Measurements from ENCODE around the gene RRP9.

The RRP9 gene

DNA sequence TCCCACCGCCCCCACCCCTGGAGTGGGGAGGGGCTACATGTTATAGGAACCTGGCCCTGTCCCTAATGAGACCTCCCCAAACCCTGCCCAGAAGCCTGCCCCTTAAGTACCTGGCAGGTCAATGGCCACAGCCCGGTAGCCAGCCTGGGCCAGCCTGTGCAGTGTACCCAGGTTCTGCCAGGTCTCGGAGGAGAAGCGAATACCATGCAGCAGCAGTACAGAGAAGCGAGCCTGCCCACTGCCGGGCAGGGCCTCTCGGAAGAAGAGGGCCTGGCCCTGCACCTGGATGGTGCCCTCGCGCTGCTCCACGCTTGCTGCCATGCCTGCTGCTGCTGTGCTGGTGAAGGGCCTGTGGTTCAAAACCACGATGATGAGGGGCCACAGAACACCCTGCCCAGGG lies 29.6 kb upstream of the RRP9 start:
- no peak for DNase-seq (ENCODE audit: low read depth)

DNA sequence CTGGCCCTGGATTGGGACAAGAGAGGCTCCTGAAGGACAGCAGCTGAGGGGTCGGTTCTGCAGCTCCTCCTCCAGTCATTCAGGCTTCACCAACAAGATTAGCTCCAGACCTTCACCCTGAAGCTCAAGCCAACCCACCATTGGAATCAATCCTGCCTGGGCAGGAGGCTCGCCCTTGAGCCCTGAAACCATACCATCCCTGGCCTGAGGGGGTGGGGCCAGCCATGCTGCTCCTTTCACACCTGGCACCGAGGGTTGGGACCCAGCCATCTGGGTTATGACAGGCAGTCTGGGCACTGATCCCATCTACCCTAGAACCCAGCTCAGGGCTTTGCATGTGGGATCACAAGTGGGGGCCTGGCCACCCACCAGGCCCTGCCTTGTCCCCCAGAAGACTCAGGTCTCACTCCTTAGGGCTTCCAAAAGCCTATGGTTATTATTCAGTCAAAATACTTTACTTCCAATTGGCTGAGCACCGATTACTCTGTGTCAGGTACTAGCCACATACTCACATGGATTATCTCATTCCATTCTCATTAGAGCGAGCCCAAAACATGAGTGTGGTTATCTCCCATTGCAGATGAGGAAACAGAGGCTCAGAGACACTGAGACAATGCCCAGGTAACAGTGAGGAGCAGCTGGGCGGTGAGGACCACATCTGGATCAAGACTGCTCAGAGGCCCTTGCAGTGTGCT lies 29.0 kb upstream of the RRP9 start:
- DNase-seq (ENCODE audit: low read depth), result no peak

DNA sequence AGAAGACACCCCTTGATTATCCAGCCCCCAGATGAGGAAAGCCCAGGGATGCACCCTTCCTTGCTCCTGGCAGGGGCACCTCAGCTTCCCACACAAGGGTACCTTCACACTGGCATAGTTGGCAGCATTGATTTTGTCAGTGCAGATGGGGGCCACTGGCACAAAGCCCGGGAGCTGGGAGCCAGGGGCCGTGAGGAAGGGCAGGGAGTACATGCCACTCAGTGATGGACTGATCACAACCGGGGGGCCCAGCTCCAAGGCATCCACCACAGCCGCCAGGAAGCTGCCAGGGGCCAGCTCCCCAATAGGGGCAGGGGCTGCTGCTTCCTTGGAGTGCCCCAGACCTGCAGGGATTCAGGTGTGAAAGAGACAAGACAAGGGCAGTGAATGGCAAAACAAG lies 28.1 kb upstream of the RRP9 start:
- no peak for DNase-seq (ENCODE audit: low read depth)

DNA sequence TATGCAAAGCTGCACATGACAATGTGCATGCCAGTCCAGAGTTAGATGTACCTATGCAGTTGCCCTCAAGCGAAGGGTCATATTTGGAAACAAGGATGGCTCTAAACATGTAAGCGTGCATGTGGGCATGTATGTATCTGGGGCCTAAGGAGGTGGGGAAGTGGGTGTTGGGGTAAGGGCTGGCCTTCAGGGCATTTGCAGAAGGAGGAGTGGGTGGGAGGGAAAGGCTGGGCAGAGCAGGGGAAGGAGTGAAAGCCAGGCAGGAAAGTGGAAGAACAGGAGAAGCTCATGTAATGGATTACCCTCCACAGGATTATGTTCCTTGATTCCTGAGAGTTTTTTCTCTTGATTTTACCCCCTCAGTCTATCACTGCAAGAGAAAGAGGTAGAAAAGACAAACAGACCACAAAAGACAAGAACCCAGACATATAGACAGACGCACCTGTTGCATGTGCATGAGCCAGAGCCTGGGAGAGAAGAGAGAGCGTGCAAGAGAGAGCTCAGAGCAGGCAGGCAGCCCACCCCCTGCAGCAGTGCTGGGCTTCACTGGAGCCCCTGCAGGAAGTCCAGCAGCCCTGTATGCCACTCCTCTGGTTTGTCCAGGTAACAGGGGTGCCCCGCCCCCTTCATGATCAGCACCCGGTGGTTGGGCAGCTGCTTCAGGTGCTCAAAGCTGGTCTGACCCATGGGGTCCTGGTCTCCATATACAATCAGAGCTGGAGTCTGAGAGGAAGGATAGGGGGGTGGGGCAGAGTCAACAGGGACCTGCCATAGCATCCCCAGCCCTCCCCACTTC lies 27.4 kb upstream of the RRP9 start:
- DNase-seq (ENCODE audit: low read depth), result no peak

DNA sequence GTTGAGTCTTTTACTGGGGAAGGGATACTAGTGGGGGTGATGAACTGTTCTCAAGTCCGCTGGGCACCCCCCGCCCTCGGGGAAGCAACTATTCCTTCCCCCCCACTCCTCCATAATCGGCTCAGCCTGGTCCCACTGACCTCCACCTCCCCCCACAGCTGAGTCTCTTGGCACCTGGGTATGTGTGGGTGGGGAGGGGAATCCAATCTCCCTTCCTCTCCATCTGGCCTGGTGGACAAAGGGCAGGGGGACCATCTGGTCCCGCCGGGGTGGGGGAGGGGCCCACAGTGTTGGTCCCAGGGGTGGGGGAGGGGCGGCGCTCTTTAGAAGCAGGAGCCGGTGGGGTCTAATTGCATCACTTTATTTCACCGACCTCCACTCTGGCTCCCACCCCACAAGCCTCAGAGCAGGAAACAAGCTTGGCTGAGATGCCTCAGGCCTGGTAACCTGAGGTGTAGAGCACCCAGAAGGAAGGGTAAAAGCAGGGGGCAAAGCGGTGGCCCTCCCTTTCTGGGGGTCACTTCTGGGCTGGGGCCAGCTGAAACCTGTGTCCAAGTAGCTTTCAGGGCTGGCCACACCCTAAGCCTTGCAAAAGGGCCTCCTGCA lies 26.6 kb upstream of the RRP9 start:
- peak; percentile 21 for DNase-seq (ENCODE audit: low read depth)

DNA sequence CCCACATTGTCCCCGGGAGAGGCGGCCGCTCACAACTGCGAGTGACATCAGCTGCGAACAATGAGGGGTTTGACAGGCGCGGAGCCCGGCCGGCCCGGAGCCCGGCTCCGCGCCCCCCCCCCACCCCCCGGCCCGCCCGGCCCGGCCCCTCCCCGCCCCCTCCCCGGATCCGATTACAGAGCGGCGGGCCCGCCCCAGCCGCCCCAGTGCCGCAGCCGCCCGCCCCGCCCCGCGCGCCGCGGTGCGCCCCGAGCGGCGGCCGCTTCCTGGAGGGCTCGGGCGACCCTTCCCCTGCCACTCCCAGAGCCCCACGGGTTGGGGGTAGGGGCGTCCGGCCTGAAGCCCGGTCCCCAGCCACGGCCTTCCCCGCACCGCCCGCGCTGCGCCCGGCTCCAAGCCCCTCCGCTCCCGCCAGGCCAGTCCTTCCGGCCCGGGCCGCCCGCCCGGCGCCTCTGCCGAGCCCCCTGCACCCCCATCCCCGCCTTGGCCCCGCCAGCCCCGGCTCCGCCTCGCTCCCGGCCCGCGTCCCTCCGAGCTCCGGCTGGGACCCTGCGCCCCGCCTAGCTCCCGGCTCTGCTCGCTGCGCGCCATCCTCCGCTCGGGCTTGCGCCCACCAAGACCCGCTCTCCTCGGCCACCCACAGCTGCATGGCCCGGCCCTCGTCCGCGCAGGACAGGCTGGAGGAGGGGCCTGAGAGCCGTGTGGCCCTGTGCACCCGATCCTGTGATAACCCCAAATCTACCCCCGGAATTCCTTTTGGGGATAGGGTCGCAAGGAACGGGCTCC lies 25.9 kb upstream of the RRP9 start, which contains the start of gene PCBP4:
Gene PCBP4, minus strand, starts transcription at position 71 of the 786 bp plus-strand sequence. CDS start 6,214 bp downstream, outside the sequence.
- DNase-seq (ENCODE audit: low read depth), result peak; percentile 83

DNA sequence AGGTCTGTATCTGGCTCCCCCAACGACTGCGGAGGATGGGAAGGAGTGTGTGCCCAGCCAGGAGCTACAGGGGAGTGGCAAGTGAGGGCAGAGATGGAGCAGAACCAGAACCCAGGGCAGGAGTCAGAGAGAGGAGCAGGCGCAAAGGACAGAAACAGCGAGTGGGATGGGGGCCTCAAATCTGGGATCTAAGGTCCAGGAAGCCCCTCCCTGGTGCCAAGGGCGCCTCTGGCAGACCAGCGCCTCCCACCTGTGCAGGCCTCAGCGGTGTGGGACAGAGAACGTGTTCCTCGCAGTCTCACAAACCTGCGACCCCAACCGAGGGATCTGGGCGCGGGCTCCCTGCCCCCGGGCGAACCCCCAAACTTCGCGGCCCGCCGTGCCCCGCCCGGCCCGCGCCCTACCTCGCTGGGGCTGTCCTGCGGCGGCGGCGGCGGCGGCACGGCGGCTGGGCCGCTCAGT lies 25.2 kb upstream of the RRP9 start:
- DNase-seq (ENCODE audit: low read depth), result no peak

DNA sequence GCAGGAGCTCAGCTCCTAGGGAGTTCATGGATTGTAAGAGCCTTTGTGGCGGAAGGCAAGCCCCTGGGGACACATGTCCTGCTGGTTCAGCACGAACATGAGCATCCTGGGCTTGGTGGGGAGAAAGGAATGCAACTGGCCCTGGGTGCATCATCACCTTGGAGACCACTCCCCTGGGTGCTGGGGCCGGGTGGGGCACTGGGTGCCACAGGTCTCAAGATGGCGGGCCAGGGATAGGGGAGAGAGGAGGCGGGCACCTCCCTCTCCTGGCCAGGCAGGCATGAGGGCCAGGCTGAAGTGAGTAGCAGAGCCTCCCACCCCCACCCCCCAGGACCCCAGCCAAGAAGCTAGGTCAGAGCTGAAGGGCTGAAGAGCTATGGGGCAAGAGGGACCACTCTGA lies 24.8 kb upstream of the RRP9 start:
- no peak for DNase-seq (ENCODE audit: low read depth)

DNA sequence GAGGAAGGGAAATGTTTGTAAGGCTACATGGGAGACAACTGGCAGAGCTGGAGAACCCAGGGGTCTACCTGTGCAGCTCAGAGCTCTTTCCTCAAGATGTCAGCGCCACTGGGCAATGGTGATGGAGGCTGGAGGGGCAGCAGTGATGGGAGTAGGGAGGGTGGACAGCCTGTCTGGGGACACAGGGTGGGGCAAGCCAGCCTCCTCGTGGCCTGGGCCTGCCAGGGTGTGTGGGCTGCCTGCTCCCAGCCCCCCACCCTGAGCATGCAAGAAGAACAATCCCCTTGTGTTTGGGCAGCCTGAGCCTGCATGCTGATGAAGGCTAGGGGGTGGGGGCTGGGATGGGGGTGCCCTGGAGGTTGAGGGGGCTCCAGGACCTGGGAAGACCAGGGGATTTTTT lies 24.3 kb upstream of the RRP9 start:
- no peak for DNase-seq (ENCODE audit: low read depth)

DNA sequence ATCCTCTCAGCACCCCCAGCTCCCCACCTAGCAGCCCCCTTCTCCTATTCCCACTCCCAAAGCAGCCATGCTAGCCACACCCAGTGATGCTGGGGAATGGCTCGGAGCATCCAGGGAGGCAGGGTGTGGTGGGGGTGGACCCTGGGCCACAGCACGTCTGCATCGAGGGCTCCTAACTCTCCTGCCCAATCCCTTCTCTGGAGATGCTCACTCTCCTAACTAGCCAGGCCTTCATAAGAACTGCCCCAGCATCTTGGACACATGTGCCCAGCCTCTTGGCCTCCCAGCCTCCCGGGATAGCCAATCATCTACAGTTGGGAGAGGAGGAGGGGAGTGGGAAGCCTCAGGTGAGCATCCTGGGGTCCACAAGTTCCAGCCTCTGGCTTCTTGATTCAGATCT lies 22.8 kb upstream of the RRP9 start:
- no peak for DNase-seq (ENCODE audit: low read depth)

DNA sequence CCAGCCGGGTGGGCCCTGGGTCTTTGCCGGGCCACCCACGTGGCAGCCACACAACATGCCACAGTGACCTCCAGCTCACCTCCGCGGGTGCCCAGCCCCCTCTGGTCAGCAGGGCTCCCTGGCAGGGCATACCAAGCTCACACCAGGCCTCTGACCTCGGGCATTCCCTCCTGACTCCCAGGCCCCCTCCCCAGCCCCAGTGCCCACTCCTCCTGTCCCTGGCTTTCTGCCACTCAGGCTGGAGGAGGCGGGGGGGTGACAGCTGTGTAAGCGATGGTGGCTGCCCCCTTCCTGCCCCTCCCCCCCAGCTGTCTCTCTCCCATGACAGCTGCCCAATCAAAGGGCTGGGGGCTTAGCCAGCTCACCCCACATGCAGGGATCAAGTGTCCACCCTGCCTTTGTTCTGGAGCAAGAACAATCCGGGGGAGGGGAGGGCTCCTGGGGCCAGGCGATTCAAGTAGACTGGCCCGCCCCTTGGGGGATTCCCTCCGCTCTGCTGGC lies 22.3 kb upstream of the RRP9 start:
- no peak for DNase-seq (ENCODE audit: low read depth)

DNA sequence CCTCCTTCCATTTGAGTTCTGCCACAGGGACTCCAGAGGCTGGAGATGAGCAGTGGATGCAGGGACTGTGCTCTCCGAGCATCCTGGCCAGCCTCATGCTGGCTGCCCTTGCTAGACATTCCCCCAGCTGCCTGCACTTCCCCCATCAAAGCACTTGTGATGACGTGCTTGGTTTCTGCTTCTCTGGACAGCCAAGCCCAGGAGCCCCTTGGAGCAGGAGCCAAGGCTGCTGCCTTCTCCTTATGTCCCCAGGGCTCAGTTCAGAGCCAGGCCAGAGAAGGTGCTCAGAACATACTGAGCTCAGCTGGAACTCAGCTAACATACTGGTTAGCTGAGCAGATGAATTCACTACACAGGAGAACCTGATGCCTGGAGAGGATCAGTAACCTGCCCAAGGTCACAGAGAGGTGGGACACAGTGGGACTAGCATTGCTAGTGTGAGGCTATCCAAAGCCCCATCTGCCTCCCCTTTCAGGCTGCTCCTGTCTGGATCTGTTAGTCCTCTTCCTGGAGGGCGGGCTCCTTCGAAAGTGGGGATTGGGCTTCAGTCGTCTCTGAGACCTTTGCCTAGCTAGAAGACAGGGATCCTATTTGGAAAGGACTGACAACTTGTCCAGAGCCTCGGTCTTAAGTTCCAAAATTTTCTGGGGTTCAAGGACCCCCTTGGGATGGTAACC lies 21.3 kb upstream of the RRP9 start:
- peak; percentile 40 for DNase-seq (ENCODE audit: low read depth)

DNA sequence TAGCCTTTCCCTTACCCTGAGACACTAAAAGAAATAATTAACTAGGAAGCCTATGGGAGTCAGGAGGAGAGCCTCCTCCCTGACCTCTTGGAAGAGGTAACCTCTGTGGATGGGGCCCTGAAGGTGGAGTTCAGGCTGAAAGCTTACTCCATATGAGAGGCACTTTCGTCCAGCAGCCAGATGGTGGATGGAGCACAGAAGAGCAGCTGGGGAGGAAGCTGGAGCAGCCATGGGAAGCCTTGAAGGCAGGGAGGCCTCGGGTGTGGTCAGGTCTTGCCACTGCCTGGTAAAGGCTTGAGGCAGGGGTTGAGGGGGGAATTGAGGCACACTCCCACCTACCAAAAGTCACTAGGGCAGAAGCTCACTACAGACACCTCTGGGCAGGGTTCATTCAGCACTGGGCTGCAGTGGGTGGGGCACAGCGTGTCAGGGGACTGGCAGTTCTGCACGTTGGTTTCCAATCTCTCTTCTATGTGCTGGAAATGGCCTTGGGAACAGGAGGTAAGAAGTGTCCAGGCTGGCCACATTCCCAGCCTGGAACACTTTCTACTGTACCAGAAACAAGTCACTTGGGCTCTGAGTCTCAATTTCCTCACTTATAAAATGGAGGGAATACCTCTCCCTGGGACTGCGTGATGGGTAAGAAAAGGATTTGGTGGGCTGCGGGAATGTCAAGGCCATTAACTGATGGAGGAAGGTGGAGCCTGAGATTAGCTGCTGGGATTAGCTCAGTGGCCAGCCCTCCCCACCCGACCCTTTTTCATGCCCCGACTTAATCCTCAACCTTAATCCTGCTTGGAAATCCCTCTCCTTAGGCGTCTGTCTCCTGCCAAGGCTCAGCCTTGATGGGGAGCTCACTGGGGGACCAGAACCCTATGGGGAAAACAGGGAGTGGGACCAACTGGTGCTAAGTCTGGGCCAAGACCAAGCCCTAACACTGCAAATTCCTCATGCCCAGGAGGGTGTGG lies 20.2 kb upstream of the RRP9 start:
- no peak for DNase-seq (ENCODE audit: low read depth)

DNA sequence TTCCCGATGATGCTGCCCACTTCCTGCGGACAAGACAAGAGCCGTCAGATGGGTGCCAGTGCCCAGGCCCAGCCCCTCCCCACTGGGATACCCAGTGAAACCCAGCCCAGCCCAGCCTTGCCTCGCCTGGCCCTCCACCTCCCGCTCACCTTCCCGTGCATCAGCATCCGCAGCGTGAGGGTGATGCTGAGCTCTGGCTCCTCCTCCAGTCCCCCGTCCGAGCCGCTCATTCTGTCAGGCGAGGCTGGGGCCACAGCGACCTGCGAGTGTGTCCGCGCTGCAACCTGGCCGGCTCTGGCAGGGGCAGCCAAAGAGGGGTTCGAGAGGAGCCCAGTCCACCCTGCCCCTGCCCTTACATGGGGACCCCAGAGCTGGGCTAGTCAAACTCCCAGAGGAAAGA lies 19.3 kb upstream of the RRP9 start:
- DNase-seq (ENCODE audit: low read depth), result no peak

DNA sequence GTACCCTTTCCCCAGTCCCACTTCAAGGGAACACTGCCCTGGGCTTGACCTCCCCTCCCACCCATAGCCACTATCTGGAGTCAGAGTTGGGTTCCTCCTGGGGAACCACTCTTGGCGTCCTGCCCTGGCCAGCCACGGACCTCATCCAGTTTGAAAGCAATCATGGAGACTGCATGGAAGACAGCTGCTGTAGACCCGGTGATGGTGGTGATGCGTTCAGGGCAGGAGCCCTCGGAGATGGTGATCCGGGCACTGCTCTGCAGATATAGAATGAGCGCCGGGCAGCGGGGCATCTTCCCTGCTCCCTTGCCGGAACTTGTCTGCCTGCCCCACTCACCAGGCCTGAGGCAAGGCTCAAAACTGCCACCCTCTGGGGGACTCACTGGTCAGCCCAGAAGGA lies 18.7 kb upstream of the RRP9 start:
- no peak for DNase-seq (ENCODE audit: low read depth)

DNA sequence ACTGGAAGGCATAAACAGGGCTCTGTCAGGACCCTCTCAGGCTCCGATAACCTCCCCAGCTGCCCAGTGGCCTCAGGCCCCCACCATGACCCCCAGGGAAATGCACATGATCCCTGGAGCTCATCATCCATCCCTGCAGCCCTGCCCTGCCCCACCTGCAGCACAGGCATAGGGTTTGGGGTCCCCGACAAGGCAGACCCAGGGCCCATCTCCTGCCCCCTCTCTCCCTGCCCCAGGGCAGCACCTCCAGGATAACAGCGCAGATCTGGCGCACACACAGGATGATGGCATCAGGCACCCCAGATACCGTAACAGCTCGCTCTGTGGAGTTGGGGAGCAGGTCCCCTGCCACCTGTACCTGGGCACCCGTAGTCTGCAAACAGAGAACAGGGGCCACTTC lies 17.9 kb upstream of the RRP9 start:
- DNase-seq (ENCODE audit: low read depth), result no peak

DNA sequence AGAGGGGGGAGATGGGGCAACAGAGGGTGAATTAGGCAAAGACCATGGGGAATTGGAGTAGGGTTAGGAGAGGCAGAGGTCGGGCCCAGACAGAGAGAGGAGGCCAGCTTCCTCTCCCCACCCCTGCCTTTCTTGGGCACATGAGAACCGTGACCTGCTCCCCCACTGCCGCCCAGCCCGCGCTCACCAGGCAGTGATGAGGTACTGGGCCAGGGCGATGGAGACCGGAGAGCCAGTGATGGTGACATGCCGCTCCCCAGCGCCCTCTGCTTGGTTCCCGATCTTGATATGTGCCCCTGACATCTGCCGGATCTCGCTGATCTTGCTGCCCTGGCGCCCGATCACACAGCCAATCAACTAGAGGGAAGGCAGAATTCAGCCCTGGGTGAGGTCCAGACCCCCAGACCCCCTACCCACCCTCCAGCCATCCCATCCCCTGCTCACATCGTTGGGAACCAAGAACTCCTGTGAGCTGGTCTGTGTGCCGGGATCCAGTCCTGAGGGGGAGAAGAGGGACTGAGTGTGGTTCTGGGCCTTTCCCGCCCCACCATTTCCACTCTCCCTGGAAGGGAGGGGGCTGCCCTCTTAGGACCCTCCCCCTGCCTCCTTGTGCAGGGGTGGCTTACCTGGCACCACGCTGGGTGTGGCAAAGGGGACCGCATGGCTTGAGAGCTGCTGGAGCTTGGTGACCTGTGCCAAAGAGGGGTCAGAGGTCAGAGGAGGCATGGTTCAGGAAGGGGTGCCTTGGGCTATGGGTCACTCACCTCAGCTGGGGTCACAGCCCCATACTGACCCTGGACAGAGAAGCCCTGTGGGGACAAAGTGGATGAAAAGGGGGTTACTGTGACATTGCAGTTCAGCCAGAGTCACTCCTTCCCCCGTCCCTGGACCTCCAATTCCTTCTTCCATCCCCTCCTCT lies 17.2 kb upstream of the RRP9 start:
- DNase-seq (ENCODE audit: low read depth), result no peak

DNA sequence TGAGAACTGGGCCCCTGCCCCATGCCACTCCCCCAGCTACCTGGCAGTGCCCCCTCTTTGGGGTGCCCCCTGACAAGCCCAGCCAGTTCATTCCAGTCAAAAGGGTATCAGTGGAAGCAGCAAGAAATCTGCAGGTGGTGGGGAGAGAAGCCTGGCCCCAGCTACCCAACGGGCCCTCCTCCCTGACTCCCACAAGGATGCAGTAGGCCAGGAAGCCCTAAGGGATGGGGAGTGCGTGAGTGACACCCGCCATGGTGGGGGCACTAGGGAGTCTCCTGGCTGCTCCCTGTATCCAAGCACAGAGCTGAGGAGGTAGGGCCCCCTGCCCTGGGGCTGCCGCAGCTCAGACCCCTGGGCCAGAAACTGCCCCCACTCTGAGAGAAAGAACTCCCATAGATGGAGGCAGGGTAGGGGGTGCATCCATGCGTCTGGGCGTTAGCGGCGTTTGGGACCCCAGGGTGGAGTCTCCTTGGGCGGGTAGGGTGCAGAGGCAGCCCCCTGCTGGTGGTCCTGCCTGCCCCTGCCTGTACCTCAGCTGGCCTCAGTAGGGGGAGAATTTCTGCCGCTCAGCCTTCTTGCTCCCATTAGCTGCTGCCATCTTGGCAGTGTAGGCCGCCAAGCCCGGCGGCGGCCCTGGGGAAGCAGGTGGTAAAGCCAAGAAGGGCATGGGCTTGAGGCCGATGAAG lies 16.0 kb upstream of the RRP9 start:
- DNase-seq (ENCODE audit: low read depth), result no peak

All from EH (cell line).